Upper lobe of left lung (tissue), 6 donors: Measurements from ENCODE around the gene GALNT18. TPM values are rescaled to one million over a fixed set of nuclear protein-coding genes. Genes with fewer than 3 reads are reported as not detected.
A peak's percentile ranks its signal among the peaks of the same experiment; 100 is the strongest.

Source experiments
- ATAC-seq, 2 donors: fragments of 200-7000 bp; cut with Tn5 transposase; one replicate each; pipeline ENCODE4 v1.9.1; 2022; ENCODE audit warnings: mild to moderate bottlenecking in 2 of 2, moderate library complexity in 2 of 2; ENCODE audit not compliant: low FRiP score in 2 of 2
- DNase-seq, 2 donors: peaks; one replicate each; pipeline ENCODE4 v3.0.0-alpha.2; 2019 to 2020
- H3K27ac ChIP-seq, 4 donors: fragments of 200-600 bp; sonication (generic); one replicate each; pipeline ENCODE4 v1.5.1; 2016 to 2019
- H3K27me3 ChIP-seq, 4 donors: fragments of 200-600 bp; sonication (generic); one replicate each; pipeline ENCODE4 v1.5.1; 2017 to 2019
- H3K36me3 ChIP-seq, 4 donors: fragments of 200-600 bp; sonication (generic); one replicate each; pipeline ENCODE4 v1.5.1; 2016 to 2019
- H3K4me1 ChIP-seq, 4 donors: fragments of 200-600 bp; sonication (generic); one replicate each; pipeline ENCODE4 v1.5.1; 2018 to 2019
- H3K4me3 ChIP-seq, 4 donors: fragments of 200-600 bp; sonication (generic); one replicate each; pipeline ENCODE4 v1.5.1; 2017 to 2019; ENCODE audit warnings: mild to moderate bottlenecking in 2 of 4, moderate library complexity in 1 of 4
- H3K9me3 ChIP-seq, 4 donors: fragments of 200-600 bp; sonication (generic); one replicate each; pipeline ENCODE4 v1.5.1; 2018 to 2019
- EP300 ChIP-seq, 4 donors: sonication (generic); formaldehyde crosslinking; IDR thresholded peaks; one replicate each; pipeline ENCODE4 v1.5.1; 2017; ENCODE audit warnings: antibody characterized with exemption in 4 of 4, control low read depth in 2 of 4
- POLR2A ChIP-seq, 4 donors: fragments of 450-650 bp; IDR thresholded peaks; one replicate each; pipeline ENCODE4 v1.5.1; 2016 to 2017; ENCODE audit warnings: antibody characterized with exemption in 4 of 4, mild to moderate bottlenecking in 2 of 4
- POLR2AphosphoS5 ChIP-seq, 2 donors: sonication (generic); formaldehyde crosslinking; IDR thresholded peaks; one replicate each; pipeline ENCODE4 v1.5.1; 2017; ENCODE audit warnings: antibody characterized with exemption in 2 of 2
- WGBS, 2 donors: methylation state at CpG; one replicate each; pipeline ENCODE4 v1.1.5; 2017 to 2018; 5-methylcytosine and 5-hydroxymethylcytosine counted together
- total RNA-seq, 6 donors: library from RNA; depleted of rRNA in 4 of 6; stranded (reverse); fragments of >200 nt in 4 of 6; gene quantifications; one replicate each; pipeline versions ENCODE4 v1.1.0 to v1.2.1, GENCODE V29; 2016 to 2021
- TF ChIP-seq, protein P1 (sequence below), 6 experiments: fragments of 450-650 bp in 4 of 6; fragments of 200-600 bp in 2 of 6; sonication (generic) in 2 of 6; IDR thresholded peaks; one replicate each; pipeline ENCODE4 v1.5.1; 2016 to 2019; ENCODE audit warnings: antibody characterized with exemption in 6 of 6
- donor health status: DM: no; HTN: no; CAD: no; lungs with moderate emphysema.
- donor health status: DM: no; HTN: yes; CAD: no; lungs with severe emphysema.

Gene GALNT18
- total RNA-seq, 6 donors from 2014 or later: 48.2 to 115 (median 61.8) TPM

GRCh38 chr11:11577932-11578911 is 43.6 kb downstream of the GALNT18 start:
- H3K4me3 ChIP-seq: no peak overlapping the region
- WGBS, 2 donors: 58 to 70% methylated on average over 15 of the region's 15 CpGs
- H3K27me3 ChIP-seq: no peaks in the 10 kb centered on the region
- DNase-seq: peak in 1 of 2 donors; percentile 45
- ATAC-seq: no peak
- H3K9me3 ChIP-seq: no peaks in the 10 kb centered on the region
- TF ChIP-seq EP300 (IDR thresholded peaks at IDR 0.05) (no peak), POLR2AphosphoS5 (IDR thresholded peaks at IDR 0.05) (no peak)
- peaks cover 45 to 68% (median 64%) of the 10 kb centered on the region in 4 donors for H3K4me1 ChIP-seq
- no peaks in the 10 kb centered on the region for H3K36me3 ChIP-seq
- H3K27ac ChIP-seq: peak overlapping the region; percentile 32 to 61 (median 41)

- peaks cover 45 to 59% (median 55%) of the 10 kb centered on the region in 4 donors for H3K4me1 ChIP-seq
- 52 to 64% methylated on average over 8 of the region's 8 CpGs for WGBS, 2 donors
- no peaks in the 10 kb centered on the region for H3K27me3 ChIP-seq
- H3K36me3 ChIP-seq: no peaks in the 10 kb centered on the region
- peak overlapping the region; percentile 32 to 61 (median 41) for H3K27ac ChIP-seq
- no peak for TF ChIP-seq POLR2A (IDR thresholded peaks at IDR 0.05)
- peak in 1 of 2 donors; percentile 6 for TF ChIP-seq POLR2AphosphoS5 (IDR thresholded peaks at IDR 0.05)
- TF ChIP-seq, protein P1, sequence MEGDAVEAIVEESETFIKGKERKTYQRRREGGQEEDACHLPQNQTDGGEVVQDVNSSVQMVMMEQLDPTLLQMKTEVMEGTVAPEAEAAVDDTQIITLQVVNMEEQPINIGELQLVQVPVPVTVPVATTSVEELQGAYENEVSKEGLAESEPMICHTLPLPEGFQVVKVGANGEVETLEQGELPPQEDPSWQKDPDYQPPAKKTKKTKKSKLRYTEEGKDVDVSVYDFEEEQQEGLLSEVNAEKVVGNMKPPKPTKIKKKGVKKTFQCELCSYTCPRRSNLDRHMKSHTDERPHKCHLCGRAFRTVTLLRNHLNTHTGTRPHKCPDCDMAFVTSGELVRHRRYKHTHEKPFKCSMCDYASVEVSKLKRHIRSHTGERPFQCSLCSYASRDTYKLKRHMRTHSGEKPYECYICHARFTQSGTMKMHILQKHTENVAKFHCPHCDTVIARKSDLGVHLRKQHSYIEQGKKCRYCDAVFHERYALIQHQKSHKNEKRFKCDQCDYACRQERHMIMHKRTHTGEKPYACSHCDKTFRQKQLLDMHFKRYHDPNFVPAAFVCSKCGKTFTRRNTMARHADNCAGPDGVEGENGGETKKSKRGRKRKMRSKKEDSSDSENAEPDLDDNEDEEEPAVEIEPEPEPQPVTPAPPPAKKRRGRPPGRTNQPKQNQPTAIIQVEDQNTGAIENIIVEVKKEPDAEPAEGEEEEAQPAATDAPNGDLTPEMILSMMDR (IDR thresholded peaks at IDR 0.05): no peak
- peak in 1 of 2 donors; percentile 9 for DNase-seq
- H3K9me3 ChIP-seq: no peaks in the 10 kb centered on the region
- no peak overlapping the region for H3K4me3 ChIP-seq
- no peak for ATAC-seq
Observed at GRCh38 chr11:11577251-11577855, 44.5 kb downstream of the GALNT18 start.

DNA sequence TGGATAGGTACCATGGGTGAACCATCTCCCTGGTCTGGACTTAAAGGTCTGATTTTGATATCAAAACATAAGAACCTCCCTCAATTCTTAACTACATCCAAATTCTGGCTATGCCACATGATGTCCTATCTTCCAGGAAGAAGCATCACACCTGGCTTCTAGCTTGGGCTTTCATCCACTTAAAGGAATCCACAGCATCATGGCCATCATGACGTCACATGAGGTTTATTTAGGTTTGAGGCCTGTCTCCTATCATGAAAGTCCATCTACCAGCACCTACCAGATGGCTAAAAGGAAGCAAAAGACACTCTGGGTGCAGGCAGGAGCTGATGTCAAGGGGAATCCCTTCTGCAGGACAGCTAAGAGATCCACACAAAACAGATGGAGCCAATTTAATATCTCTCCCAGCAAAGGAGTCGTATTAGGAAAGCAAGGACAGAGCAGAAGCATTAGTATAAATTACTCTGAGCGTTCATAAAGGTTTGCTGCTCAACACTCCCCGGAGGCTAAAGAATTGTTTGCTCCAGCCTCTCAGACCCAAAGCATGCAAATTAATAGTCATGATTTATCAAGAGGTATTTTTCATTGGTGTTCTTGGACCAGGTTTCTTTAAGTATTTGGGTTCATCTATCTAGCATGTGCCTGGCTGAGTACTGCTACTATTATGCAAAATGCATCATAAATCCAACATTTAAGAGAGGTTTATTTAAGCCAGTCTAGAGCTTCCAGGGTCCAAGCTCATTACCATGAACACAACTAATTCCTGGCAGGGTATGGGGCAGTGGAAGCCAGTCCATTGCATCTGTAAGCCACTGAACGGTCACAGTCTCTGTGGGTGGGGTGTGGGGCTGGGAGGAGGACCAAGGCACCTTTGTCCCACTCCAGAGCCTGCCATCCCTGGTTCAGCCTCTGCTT is 47.2 kb downstream of the GALNT18 start:
- no peak for TF ChIP-seq EP300 (IDR thresholded peaks at IDR 0.05)
- TF ChIP-seq POLR2A (IDR thresholded peaks at IDR 0.05): no peak
- TF ChIP-seq, protein P1 (IDR thresholded peaks at IDR 0.05): no peak
- no peak for TF ChIP-seq POLR2AphosphoS5 (IDR thresholded peaks at IDR 0.05)
- H3K27me3 ChIP-seq: no peaks in the 10 kb centered on the region
- no peak overlapping the region for H3K4me3 ChIP-seq
- WGBS, 2 donors: 77 to 88% methylated on average over 5 of the region's 5 CpGs
- H3K9me3 ChIP-seq: no peaks in the 10 kb centered on the region
- H3K36me3 ChIP-seq: no peaks in the 10 kb centered on the region
- ATAC-seq (no peak), DNase-seq (no peak)
- no peak overlapping the region for H3K27ac ChIP-seq
- peaks cover 38 to 51% (median 49%) of the 10 kb centered on the region in 4 donors for H3K4me1 ChIP-seq

DNA sequence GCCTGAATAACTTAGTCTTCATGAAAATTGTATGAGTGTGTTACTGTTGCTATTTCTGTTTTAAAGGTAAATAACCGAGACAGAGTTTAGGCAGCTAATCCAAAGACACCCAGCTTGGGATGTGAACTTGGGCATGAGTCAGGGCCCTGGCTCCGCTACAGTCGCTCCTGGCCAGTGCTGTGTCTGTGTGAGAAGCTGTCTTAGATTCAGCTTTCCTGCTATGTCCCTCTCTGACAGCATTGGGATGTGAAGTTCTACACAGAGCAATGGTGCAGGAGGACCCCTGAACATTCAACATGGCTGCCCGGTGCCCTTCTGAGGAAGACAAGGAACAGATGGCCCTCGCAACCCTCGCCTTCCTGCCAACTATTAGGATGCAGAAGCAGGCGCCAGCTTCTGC is 49.4 kb downstream of the GALNT18 start:
- WGBS, 2 donors: 91% methylated on average over 7 of the region's 7 CpGs
- TF ChIP-seq, protein P1 (IDR thresholded peaks at IDR 0.05): no peak
- TF ChIP-seq POLR2A (IDR thresholded peaks at IDR 0.05): no peak
- no peak for TF ChIP-seq POLR2AphosphoS5 (IDR thresholded peaks at IDR 0.05)
- TF ChIP-seq EP300 (IDR thresholded peaks at IDR 0.05): no peak

More for the DNA sequence above, 49.4 kb downstream of the GALNT18 start:
- H3K9me3 ChIP-seq: no peaks in the 10 kb centered on the region
- no peak overlapping the region for H3K27ac ChIP-seq
- peaks cover 21 to 42% (median 36%) of the 10 kb centered on the region in 4 donors for H3K4me1 ChIP-seq
- DNase-seq (peak in 1 of 2 donors; percentile 6), ATAC-seq (no peak)
- no peaks in the 10 kb centered on the region for H3K27me3 ChIP-seq
- no peak overlapping the region for H3K4me3 ChIP-seq
- H3K36me3 ChIP-seq: no peaks in the 10 kb centered on the region
